Left hindlimb (tissue), 1 donor: ENCODE results near the gene DUSP21.
A peak's percentile ranks its signal among the peaks of the same experiment; 100 is the strongest.
"Not testable (repeated sequence)": the region's sequence is repeated elsewhere in the genome, so short reads cannot be mapped to it uniquely, and the experiment has no call there.

Experiments used
- DNase-seq: peaks from one replicate; pipeline ENCODE4 v3.0.0-alpha.2; 2018

The DUSP21 gene

GRCh38 chrX:44843753-44844152 lies at the start of gene DUSP21:
TSS of gene DUSP21 (plus strand) at chrX:44844021. CDS start at chrX:44844133, 112 bp downstream.
- DNase-seq: no peak

- DNase-seq: no peak
These were observed 47.8 kb upstream of the DUSP21 start for GRCh38 chrX:44795945-44796450.

- DNase-seq: no peak
These were observed 41.2 kb upstream of the DUSP21 start for GRCh38 chrX:44802613-44803012.

- no peak for DNase-seq
These were observed 28.1 kb upstream of the DUSP21 start for GRCh38 chrX:44815681-44816080.

- DNase-seq: no peak
These were observed 27.5 kb upstream of the DUSP21 start for GRCh38 chrX:44816367-44816766.

GRCh38 chrX:44817029-44817428 lies 26.8 kb upstream of the DUSP21 start:
- DNase-seq: no peak

- DNase-seq: no peak
These were observed 21.2 kb upstream of the DUSP21 start for GRCh38 chrX:44822601-44823000.

GRCh38 chrX:44823193-44823592 lies 20.6 kb upstream of the DUSP21 start:
- not testable (repeated sequence) for DNase-seq

- DNase-seq: no peak
These were observed 15.7 kb upstream of the DUSP21 start for GRCh38 chrX:44828008-44828605.

- no peak for DNase-seq
These were observed 14.0 kb upstream of the DUSP21 start for GRCh38 chrX:44829832-44830231.

- no peak for DNase-seq
These were observed 1.1 kb upstream of the DUSP21 start for GRCh38 chrX:44842550-44843317.

- no peak for DNase-seq
These were observed 511 bp upstream of the DUSP21 start for GRCh38 chrX:44843318-44843702.

GRCh38 chrX:44844204-44844603 lies 383 bp downstream of the DUSP21 start:
- DNase-seq: no peak

GRCh38 chrX:44850891-44851290 lies 7.1 kb downstream of the DUSP21 start:
- DNase-seq: not testable (repeated sequence)

- DNase-seq: no peak
These were observed 27.4 kb downstream of the DUSP21 start for GRCh38 chrX:44871114-44871645.

- DNase-seq: no peak
These were observed 28.4 kb downstream of the DUSP21 start for GRCh38 chrX:44871931-44872820.

GRCh38 chrX:44872821-44873414 lies 29.1 kb downstream of the DUSP21 start, which contains the start of gene KDM6A:
TSS of gene KDM6A (plus strand) at chrX:44873188. CDS start at chrX:44873552, 364 bp downstream.
- peak; percentile 97 for DNase-seq

GRCh38 chrX:44873415-44874276 lies 29.8 kb downstream of the DUSP21 start:
- DNase-seq: peak; percentile 50

GRCh38 chrX:44874420-44875184 lies 30.8 kb downstream of the DUSP21 start:
- DNase-seq: no peak

GRCh38 chrX:44875185-44875489 lies 31.3 kb downstream of the DUSP21 start:
- no peak for DNase-seq

GRCh38 chrX:44876086-44876485 lies 32.3 kb downstream of the DUSP21 start:
- no peak for DNase-seq
